HEK293T (cell line): Measurements from ENCODE around the gene PGBD5.
"Not testable (repeated sequence)": the region's sequence is repeated elsewhere in the genome, so short reads cannot be mapped to it uniquely, and the experiment has no call there.

ENCODE experiments used
- FOXA1 ChIP-seq: fragments of 450-650 bp; IDR thresholded peaks from 2 replicates; pipeline ENCODE4 v1.6.1; 2016; ENCODE audit warnings: mild to moderate bottlenecking
- FOXK2 ChIP-seq: fragments of 450-650 bp; IDR thresholded peaks from 2 replicates; pipeline ENCODE4 v1.6.1; 2016; ENCODE audit warnings: mild to moderate bottlenecking
- L3MBTL2 ChIP-seq: fragments of 450-650 bp; conservative IDR thresholded peaks from 2 replicates; pipeline ENCODE4 v1.6.1; 2016; ENCODE audit warnings: mild to moderate bottlenecking
- SP1 ChIP-seq: fragments of 450-650 bp; IDR thresholded peaks from 2 replicates; pipeline ENCODE4 v1.6.1; 2017
- SUZ12 ChIP-seq: fragments of 450-650 bp; IDR thresholded peaks from 2 replicates; pipeline ENCODE4 v1.6.1; 2016; ENCODE audit warnings: mild to moderate bottlenecking
- TARDBP ChIP-seq: fragments of 450-650 bp; IDR thresholded peaks from 2 replicates; pipeline ENCODE4 v1.6.1; 2016
- TF ChIP-seq, protein P1 (sequence below): fragments of 450-650 bp; IDR thresholded peaks from 2 replicates; pipeline ENCODE4 v1.6.1; 2016

DNA sequence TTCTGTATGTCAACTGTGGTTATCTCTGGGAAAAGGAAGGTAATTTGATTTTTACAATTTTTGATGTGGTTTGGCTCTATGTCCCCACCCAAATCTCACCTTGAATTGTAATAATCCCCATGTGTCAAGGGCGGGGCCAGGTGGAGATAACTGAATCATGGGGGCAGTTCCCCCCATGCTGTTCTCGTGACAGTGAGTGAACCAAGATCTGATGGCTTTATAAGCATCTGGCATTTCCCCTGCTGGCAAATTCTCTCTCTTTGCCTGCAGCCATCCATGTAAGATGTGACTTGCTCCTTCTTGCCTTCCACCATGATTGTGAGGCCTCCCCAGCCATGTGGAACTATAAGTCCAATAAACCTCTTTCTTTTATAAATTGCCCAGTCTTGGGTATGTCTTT is 5.8 kb downstream of the PGBD5 start:
- TF ChIP-seq TARDBP, L3MBTL2, SP1, SUZ12, FOXK2, FOXA1: not testable (repeated sequence)
- TF ChIP-seq, protein P1, sequence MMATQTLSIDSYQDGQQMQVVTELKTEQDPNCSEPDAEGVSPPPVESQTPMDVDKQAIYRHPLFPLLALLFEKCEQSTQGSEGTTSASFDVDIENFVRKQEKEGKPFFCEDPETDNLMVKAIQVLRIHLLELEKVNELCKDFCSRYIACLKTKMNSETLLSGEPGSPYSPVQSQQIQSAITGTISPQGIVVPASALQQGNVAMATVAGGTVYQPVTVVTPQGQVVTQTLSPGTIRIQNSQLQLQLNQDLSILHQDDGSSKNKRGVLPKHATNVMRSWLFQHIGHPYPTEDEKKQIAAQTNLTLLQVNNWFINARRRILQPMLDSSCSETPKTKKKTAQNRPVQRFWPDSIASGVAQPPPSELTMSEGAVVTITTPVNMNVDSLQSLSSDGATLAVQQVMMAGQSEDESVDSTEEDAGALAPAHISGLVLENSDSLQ: not testable (repeated sequence)
